ENCODE results near the gene ADAMTS2.

ADAMTS2 gene

DNA sequence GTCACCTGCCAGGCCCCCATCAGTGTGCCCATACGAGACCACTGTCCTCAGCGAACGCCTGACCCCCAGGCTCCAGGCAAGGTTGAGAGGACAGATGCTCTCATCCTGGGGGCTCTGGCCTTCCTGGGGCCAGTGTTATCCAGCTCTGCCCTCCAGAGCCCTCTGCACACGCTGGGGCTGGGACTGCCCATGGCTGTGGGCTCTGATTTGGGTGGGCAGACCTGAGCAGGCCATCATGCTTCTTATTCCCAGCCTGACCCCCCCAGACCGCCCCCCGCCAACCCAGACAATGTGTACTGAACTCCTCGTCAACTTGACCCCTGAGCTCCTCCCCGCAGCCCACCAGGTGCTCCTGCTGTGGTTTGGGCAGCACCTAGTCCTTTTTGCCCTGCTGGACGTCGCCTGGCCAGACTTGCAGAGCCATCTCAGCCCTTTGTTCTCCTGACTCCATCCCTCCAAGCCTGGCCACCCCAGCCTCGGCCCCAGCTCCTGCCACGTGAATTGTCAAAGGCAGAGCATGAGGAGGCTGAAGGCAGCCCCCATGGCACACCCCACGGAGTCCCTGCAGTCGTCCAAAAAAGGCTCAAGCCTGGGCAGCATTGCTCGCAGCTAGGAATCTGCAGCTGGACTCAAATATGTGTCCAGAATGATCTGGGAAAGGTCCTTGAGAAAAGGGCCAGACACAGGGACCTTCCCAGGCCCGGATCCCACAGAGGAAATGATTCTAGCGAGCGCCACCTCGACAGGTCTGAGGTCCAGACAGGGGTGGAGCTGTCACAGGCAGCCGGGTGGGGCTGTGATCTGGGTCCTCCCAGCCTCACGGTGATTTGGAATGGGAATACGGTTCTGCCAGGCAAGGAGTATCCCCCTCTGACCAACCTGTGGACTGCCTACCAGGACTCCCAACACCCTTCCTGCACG is 87.0 kb downstream of the ADAMTS2 start:
- no peaks in the 10 kb centered on the region for H3K36me3 ChIP-seq (ENCODE audit: insufficient read depth, low read length)
- H3K9me3 ChIP-seq (ENCODE audit: control insufficient read depth, insufficient read depth, low read length): no peaks in the 10 kb centered on the region
- H3K4me1 ChIP-seq (ENCODE audit: insufficient read depth, low read length): no peaks in the 10 kb centered on the region; the same call in 1 of the 2 replicates
- no peak overlapping the region for H3K9ac ChIP-seq (ENCODE audit: low read depth, low read length)

DNA sequence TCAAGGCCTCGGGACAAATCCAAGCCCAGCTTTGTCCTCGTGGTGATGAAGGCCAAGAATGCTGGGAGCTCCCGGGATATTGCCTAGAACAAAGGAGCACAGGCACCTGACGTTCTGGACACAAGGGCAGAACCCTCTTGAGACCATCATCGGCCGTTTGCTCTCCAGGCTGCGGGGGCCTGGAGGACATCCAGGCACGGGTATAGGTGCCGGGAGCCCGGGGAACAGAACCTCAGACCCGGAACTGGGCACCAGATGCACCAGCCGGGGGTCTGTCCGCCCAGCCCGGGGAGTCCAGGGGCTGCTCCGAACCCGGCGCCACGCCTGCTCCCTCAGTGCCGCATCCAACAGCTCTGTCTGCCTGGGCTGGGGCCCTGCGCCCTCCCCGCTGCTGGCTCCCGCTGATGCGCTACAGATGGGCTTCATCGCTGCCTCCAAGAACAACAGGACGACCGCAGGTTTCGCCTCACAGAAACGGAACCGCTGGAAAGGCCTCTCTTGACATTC is 88.0 kb downstream of the ADAMTS2 start:
- H3K4me1 ChIP-seq (ENCODE audit: insufficient read depth, low read length): no peaks in the 10 kb centered on the region; the same call in 1 of the 2 replicates

DNA sequence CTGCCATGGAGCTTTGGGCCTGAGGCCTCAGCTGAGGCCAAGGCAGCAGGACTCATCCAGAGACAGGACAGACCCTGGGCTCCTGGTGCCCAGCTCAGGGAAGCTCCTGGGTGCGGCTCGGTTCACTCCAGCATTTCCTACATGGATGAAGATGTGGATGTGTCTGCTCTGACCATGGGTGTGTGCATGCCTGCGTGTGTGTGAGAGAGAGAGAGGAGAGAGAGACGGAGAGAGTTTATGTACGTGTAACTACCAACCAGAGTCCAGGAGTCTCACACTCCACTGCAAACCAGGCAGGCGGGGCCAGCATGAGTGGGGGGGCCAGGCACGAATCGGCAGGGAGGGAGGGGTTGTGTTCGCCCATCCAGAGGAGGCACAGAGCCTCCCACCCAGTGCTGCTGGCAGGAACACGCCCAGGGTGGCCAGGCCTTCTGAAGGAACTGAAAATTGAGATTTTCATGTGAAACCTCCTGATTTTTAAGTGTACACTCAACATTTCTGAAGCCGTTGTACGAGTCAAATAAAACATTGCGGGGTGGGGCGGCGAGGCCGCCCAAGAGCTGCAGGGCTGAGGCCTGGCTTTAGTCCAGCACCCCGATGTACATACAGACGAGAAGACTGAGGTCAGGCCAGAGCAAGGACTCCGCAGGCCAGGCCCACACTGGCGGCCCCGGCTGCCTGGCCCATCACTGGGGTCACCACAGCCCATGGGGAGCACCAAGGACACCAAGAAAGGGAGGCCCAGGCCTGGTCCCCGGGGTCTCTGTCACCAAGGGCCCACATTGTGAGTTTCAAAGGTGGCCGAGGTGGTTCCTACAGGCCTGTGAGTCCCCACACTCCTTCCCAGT is 88.7 kb downstream of the ADAMTS2 start:
- Histone ChIP-seq H3K4me1 (ENCODE audit: insufficient read depth, low read length) (no peaks in the 10 kb centered on the region; the same call in 1 of the 2 replicates), H3K9ac (ENCODE audit: low read depth, low read length) (no peak overlapping the region), H3K36me3 (ENCODE audit: insufficient read depth, low read length) (no peaks in the 10 kb centered on the region), H3K9me3 (ENCODE audit: control insufficient read depth, insufficient read depth, low read length) (no peaks in the 10 kb centered on the region)

More for the DNA sequence above, 88.0 kb downstream of the ADAMTS2 start:
- H3K36me3 ChIP-seq (ENCODE audit: insufficient read depth, low read length): no peaks in the 10 kb centered on the region
- H3K9me3 ChIP-seq (ENCODE audit: control insufficient read depth, insufficient read depth, low read length): no peaks in the 10 kb centered on the region
- H3K9ac ChIP-seq (ENCODE audit: low read depth, low read length): no peak overlapping the region

DNA sequence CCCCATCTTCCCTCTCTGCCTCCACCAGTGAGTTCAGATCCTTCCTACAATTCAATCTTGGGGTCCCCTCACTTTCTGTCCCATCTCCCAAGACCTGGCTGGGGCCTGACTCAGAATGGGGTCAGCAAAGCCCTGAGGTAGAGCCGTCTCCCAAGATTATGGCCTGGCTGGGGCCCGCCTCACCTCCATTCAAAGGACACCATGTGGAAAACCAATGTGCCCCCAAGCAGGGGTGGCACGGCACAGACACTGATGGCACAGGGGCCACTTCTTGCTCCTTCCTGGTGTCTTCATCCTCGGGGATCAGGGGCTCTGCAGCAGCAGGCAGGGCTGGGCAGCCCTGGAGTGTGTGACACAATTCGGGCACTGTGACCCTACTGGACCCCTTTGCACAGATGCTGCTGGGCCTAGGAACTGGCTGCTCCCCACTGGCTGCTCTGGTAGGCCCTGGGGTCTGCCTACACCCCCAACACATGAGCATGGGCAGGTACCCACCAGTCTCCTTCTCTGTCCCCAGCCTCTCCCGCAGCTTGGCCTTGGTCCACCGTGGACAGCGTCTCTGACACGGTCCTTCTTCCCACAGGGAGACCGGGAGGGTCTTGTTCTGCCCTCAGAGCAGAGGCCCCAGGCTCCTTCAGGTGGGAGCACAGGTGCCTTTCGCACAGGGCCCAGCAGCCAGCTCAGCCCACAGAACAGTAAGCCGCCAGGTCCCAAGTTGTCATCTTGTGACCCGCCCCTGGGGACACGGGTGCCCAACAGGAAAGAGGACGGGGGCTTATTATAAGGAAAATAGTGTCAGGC is 89.5 kb downstream of the ADAMTS2 start:
- H3K9me3 ChIP-seq (ENCODE audit: control insufficient read depth, insufficient read depth, low read length): no peaks in the 10 kb centered on the region
- no peak overlapping the region for H3K9ac ChIP-seq (ENCODE audit: low read depth, low read length)

DNA sequence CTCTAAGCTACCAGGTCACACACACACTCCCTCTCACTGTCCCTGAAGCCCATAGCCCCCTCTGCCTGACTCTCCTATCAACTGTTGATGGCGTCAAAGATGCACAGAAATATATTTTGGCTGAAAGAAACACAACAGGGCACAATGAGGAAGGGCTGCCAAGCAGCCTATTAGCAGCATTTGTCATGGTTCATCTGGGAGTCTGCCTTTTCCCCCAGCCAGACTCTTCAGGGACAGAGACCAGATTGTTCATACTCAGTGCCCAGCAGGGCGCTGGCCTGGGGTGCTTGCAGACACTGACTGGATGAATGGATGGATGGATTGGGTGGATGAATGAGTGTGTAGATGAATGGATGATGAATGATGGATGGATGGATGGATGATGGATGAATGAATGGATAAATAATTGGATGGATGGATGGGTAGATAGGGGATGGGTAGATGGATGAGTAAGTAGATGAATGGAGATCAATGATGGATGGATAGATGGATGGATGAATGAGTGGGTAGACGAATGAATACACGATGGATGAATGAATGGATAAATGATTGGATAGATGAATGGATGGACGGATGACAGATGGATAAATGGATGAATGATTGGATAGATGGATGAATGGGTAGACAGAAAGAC is 90.5 kb downstream of the ADAMTS2 start:
- Histone ChIP-seq H3K9me3 (ENCODE audit: control insufficient read depth, insufficient read depth, low read length) (no peaks in the 10 kb centered on the region), H3K36me3 (ENCODE audit: insufficient read depth, low read length) (no peaks in the 10 kb centered on the region)

More for the DNA sequence above, 89.5 kb downstream of the ADAMTS2 start:
- Histone ChIP-seq H3K4me1 (ENCODE audit: insufficient read depth, low read length) (no peaks in the 10 kb centered on the region), H3K36me3 (ENCODE audit: insufficient read depth, low read length) (no peaks in the 10 kb centered on the region)

DNA sequence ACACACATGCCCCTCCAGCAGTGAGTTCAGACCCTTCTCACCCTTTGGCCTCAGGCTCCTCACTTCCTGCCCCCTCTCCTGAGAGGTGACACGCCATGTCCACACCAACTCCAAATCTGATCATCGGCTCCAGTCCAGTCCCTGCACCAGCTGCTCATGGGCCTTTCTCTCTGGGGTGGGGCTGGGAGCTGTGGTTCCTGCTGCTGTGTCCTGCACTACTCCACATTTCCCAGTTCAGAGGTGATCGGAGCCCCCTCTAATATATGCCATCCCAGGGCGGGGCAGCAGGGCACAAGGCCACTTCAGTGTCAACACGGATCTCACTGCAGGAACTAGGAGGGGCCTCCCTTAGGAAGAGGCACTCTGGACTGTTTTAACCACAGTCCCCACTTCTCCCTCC is 91.5 kb downstream of the ADAMTS2 start:
- H3K36me3 ChIP-seq (ENCODE audit: insufficient read depth, low read length): no peaks in the 10 kb centered on the region
- H3K9ac ChIP-seq (ENCODE audit: low read depth, low read length): no peak overlapping the region
- H3K9me3 ChIP-seq (ENCODE audit: control insufficient read depth, insufficient read depth, low read length): no peaks in the 10 kb centered on the region
- H3K4me1 ChIP-seq (ENCODE audit: insufficient read depth, low read length): no peaks in the 10 kb centered on the region

More for the DNA sequence above, 90.5 kb downstream of the ADAMTS2 start:
- no peaks in the 10 kb centered on the region for H3K4me1 ChIP-seq (ENCODE audit: insufficient read depth, low read length)
- H3K9ac ChIP-seq (ENCODE audit: low read depth, low read length): no peak overlapping the region

DNA sequence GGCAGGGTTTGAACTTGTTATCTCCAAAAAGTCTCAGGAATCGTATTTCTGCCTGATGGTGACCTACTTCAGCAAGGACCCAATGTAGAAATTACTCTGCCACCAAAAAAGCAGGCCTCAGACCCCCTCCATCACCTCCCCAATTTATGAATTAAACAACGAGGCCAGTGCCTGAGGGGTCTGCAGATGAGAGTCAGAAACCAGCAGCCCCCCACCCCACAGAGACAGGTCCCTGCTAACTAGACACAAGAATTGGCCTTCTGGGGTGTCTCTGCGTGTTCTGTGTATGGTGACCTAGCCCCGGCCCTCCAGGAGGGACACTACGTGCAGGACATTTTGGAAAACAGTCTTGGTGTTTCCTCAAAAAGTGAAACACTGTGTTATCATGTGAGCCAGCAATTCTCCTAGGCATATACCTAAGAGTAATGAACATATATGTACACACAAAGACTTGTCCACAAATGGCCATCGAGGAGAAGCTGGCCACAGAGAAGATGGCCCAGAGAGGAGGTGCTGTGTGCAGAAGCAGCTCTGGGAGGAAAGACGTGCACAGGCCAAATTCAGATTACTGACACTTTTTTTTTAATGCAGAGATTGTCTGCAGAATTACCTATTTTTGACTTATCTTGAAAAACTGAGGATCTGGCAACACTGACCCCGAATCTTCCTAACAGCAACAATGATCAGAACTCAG is 93.8 kb downstream of the ADAMTS2 start:
- no peaks in the 10 kb centered on the region for H3K9me3 ChIP-seq (ENCODE audit: control insufficient read depth, insufficient read depth, low read length)
- no peak overlapping the region for H3K9ac ChIP-seq (ENCODE audit: low read depth, low read length)
- no peaks in the 10 kb centered on the region for H3K4me1 ChIP-seq (ENCODE audit: insufficient read depth, low read length)
- no peaks in the 10 kb centered on the region for H3K36me3 ChIP-seq (ENCODE audit: insufficient read depth, low read length)

DNA sequence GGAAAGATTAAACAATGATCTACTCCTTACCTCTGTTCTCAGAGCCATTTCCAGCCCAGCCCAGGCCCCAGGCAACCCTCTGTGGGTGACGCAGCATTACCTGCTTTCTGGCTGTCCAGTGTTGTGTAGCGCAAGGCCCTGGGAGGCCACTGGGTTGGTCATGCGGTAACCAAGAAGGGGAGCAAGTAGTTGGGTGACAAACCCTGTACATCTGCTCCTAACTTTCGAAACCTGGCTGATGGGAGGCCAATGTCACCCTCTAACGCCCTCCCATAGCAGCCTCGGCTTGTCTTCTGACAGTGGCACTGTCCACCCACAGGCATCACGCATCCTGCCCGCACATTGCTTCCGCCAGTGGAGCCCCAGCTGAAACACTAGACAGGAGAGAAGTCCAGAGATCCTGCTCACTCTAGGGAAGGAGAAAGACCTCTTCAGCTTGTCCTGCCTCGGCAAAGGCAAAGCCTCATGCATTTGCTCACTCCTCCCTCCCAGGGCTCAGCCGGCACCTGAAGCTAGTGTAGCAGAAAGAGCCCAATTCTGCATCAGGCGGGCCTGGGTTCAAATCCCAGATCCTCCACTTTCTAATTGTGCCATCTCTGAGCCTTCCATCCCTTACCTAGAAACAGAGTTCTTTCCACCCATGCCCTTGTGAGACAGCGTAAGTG is 94.6 kb downstream of the ADAMTS2 start:
- H3K36me3 ChIP-seq (ENCODE audit: insufficient read depth, low read length): no peaks in the 10 kb centered on the region; the same call in 1 of the 2 replicates
- H3K9ac ChIP-seq (ENCODE audit: low read depth, low read length): no peak overlapping the region
- no peaks in the 10 kb centered on the region for H3K4me1 ChIP-seq (ENCODE audit: insufficient read depth, low read length)
- peaks cover 3% of the 10 kb centered on the region; the same call in 1 of the 2 replicates for H3K9me3 ChIP-seq (ENCODE audit: control insufficient read depth, insufficient read depth, low read length)

DNA sequence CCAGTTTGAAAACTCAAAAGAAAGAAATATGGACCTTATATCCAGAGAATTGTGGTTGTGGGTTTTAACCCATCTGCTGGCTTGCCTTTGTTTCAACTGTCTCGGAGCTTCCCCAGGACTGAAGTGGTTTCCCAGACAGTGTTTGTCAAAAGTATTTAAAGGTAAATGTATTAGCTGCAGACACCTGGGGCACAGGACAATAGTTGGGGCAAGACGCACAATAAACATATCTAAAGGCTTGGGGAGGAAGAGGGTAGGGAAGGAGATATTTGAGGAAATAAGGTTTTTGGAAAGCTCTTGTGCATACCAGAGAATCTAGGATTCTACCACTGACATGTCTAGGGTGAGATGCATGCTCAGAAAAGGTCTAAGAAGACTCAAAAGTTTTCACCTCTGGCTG is 99.0 kb downstream of the ADAMTS2 start:
- peaks cover 3% of the 10 kb centered on the region; the same call in 1 of the 2 replicates for H3K9me3 ChIP-seq (ENCODE audit: control insufficient read depth, insufficient read depth, low read length)
- H3K36me3 ChIP-seq (ENCODE audit: insufficient read depth, low read length): no peaks in the 10 kb centered on the region; the same call in 1 of the 2 replicates
- H3K9ac ChIP-seq (ENCODE audit: low read depth, low read length): no peak overlapping the region
- H3K4me1 ChIP-seq (ENCODE audit: insufficient read depth, low read length): no peaks in the 10 kb centered on the region

DNA sequence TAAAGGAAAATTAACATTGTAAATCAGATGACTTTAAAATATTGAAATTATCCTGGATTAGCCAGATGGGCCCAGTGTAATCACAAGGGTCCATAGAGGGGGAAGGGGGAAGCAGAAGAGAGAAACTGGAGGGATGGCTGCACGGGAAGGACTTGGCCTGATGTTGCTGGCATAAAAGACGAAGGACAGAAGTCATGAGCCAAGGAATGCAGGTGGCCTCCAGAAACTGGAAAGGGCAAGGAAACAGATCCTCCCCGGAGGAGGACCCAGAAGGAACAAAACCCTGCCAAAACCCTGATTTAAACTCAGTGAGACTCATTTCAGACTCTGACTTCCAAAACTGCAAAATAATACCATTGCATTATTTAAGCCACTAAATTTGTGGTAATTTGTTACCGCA is 100.2 kb downstream of the ADAMTS2 start:
- no peaks in the 10 kb centered on the region for H3K4me1 ChIP-seq (ENCODE audit: insufficient read depth, low read length)
- H3K9me3 ChIP-seq (ENCODE audit: control insufficient read depth, insufficient read depth, low read length): peaks cover 3% of the 10 kb centered on the region; the same call in 1 of the 2 replicates
- H3K36me3 ChIP-seq (ENCODE audit: insufficient read depth, low read length): no peaks in the 10 kb centered on the region; the same call in 1 of the 2 replicates
- H3K9ac ChIP-seq (ENCODE audit: low read depth, low read length): no peak overlapping the region

DNA sequence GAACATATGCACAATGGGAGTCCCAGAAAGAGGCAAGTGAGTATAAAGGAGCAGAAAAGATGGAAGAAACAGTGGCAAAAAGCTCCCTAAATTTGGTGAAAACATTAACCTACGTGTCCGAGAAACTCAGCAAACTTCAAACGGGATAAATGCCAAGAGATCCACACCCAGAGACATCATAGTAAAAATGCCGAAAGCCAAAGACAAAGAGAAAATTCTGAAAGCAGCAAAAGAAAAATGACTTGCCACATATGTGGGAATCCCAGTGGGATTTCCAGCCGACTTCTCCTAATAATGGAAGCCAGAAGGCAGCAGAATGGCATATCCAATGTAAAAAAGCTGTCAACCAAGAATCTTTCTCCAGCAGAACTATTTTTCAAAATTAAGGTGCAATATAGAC is 101.2 kb downstream of the ADAMTS2 start:
- H3K9ac ChIP-seq (ENCODE audit: low read depth, low read length): no peak overlapping the region

DNA sequence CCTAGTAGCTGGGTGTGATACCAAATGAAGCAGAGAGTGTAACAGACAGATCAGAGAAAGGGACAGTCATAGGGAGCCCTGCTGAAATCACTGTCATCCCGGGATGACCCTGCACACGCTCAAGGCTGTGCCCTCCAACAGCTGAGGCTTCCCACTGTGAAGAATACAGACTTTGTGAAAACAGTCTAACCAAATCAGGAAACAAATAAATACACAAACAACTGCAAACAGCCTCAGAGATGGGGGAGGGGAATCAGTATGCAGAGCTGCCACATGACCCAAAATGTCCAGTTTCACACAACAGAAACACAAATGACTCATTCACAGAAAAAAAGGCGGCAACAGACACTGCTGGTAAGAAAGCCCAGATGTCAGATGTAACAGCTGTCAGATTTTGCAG is 101.9 kb downstream of the ADAMTS2 start:
- H3K4me1 ChIP-seq (ENCODE audit: insufficient read depth, low read length): no peaks in the 10 kb centered on the region
- no peak overlapping the region for H3K9ac ChIP-seq (ENCODE audit: low read depth, low read length)
- H3K36me3 ChIP-seq (ENCODE audit: insufficient read depth, low read length): no peaks in the 10 kb centered on the region; the same call in 1 of the 2 replicates
- H3K9me3 ChIP-seq (ENCODE audit: control insufficient read depth, insufficient read depth, low read length): peaks cover 3% of the 10 kb centered on the region; the same call in 1 of the 2 replicates

More for the DNA sequence above, 101.2 kb downstream of the ADAMTS2 start:
- H3K9me3 ChIP-seq (ENCODE audit: control insufficient read depth, insufficient read depth, low read length): peaks cover 3% of the 10 kb centered on the region; the same call in 1 of the 2 replicates
- no peaks in the 10 kb centered on the region for H3K4me1 ChIP-seq (ENCODE audit: insufficient read depth, low read length)
- no peaks in the 10 kb centered on the region; the same call in 1 of the 2 replicates for H3K36me3 ChIP-seq (ENCODE audit: insufficient read depth, low read length)

Data from ES-I3 (cell line).